C4-2B (cell line): Measurements from ENCODE around the gene DOC2B.

Experiments used
- H3K27ac ChIP-seq: fragments of 450-650 bp; 2 replicates; pipeline ENCODE4 v1.5.1; 2017
- CTCF ChIP-seq: fragments of 450-650 bp; conservative IDR thresholded peaks from 2 replicates; pipeline ENCODE4 v1.5.1; 2017; ENCODE audit warnings: mild to moderate bottlenecking
- ZFX ChIP-seq: fragments of 450-650 bp; IDR thresholded peaks from 2 replicates; pipeline ENCODE4 v1.6.1; 2017

The DOC2B gene

GRCh38 chr17:179066-179432 is 2.4 kb downstream of the DOC2B start:
- TF ChIP-seq CTCF = no peak
- TF ChIP-seq ZFX = no peak
- no peak overlapping the region for H3K27ac ChIP-seq

DNA sequence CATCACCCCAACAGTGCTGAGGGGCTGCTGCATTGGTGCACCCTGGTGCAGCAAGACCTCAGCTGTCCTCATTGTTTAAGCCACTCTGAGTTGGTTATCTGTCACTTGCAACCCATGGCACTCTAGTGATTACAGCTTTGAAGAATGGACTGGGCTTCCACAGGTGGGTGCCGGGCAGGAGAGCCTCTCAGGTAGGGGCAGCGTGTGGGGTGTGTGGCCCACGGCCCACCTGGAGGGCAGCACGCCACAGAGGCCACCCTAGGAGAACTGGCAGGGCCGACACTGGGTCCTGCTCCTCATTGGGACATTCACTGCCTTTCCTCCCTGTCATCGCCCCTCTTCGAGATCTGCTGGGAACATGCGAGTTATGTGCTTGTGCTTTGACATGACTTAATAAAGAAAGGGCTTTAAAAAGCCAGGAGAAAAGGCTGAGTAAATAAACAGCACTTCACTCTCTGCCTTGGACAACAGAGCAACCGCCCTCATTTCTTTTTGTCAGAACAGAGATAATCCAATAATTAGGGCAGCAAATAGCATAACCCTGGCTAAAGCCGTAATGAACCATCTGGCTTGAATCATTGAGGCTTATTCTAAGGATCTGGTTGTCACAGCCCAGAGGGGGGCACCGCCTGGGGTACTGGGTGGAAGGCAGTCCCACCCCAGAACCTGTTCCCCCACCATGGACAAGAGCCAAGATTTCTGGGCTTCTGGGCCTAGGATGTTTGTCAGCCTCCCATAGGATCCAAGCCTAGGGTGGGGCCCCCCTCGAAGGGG is 3.0 kb downstream of the DOC2B start:
- H3K27ac ChIP-seq = no peak overlapping the region
- TF ChIP-seq CTCF = no peak
- no peak for TF ChIP-seq ZFX

DNA sequence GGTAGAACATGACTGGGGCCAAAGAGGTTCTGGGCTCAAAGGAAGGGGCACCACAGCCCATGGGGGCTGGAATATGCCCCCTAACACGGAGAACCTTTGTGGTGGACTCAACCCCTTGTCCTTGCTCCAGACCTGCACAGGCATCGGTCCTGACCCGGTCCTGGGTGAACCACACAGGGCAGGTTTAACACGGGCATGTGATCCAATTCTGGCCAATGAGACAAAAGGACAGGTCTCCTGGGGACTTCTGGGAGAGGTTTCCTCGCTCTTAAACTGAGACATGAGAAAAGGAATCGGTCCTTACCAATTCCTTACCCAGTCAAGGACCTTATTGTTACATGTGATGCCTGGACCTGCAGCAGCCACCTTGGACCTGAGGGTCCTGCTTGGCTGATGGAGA is 3.7 kb downstream of the DOC2B start:
- H3K27ac ChIP-seq = no peak overlapping the region
- no peak for TF ChIP-seq CTCF
- no peak for TF ChIP-seq ZFX

DNA sequence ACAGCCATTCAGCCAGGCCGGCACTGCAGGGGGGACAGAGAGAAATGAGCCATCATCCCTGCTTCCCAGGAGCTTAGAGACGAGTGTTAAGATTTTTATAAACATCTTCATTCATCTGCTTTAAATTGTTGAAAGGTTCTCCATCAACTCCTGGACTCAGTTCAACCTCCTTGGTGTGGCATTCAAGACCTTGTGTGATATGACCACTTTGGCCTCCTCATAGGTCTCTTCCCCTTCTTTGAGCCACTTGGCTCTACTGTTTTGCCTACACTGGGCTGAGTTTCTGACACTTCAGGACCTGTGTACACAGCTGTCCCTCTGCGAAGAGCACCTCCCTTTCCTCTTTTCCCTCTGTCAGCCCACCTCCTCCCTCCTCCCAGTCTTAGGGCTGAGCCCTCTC is 4.3 kb downstream of the DOC2B start:
- no peak overlapping the region for H3K27ac ChIP-seq
- TF ChIP-seq CTCF = no peak
- TF ChIP-seq ZFX = no peak

DNA sequence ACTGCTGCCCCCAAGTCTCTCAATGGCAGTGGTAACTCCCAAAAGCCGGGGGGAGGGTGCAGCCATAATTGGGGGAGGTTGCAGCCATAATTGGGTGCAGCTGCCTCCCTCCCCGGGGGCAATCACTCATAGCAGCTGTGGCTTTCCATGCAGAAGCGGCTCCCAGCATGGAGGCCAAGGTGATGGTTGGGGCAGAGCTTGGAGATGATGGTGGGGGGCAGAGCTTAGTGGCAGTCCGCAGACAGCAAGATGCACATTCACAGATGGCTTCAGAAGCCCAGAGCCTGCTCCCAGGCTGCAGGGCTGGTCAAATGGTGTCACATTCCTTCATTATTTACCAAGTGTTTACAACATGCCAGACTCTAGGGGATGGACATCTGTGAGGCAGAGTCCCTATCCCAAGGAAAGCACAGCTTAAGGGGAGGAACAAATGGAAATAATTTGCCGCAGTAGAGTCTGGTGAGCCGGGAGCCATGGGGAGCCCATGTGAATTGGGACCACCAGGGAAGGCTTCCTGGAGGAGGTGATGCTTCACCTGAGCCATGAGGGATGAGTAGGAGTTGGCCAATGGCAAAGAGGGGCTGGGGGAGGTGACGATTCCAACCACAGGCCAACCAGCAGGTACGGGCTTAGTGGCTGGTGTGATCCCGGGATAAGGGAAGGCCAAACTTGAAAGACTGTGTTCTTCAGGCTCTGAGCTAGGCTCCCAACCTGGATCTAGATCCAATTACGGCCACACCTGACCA is 8.1 kb downstream of the DOC2B start:
- no peak for TF ChIP-seq ZFX
- no peak for TF ChIP-seq CTCF
- no peak overlapping the region for H3K27ac ChIP-seq

GRCh38 chr17:172401-172800 is 9.0 kb downstream of the DOC2B start:
- TF ChIP-seq CTCF = no peak
- no peak for TF ChIP-seq ZFX
- H3K27ac ChIP-seq = no peak overlapping the region

- no peak for TF ChIP-seq ZFX
- TF ChIP-seq CTCF = no peak
- H3K27ac ChIP-seq = no peak overlapping the region
These were observed 9.6 kb downstream of the DOC2B start for GRCh38 chr17:171871-172270.
